ENCODE measurements around the gene CCDC57. TPM values are rescaled to one million over a fixed set of nuclear protein-coding genes. Genes with fewer than 3 reads are reported as not detected.

The CCDC57 gene
- total and polyA plus RNA-seq, 11 donors: 4.3 to 17.6 (median 9.5) TPM

DNA sequence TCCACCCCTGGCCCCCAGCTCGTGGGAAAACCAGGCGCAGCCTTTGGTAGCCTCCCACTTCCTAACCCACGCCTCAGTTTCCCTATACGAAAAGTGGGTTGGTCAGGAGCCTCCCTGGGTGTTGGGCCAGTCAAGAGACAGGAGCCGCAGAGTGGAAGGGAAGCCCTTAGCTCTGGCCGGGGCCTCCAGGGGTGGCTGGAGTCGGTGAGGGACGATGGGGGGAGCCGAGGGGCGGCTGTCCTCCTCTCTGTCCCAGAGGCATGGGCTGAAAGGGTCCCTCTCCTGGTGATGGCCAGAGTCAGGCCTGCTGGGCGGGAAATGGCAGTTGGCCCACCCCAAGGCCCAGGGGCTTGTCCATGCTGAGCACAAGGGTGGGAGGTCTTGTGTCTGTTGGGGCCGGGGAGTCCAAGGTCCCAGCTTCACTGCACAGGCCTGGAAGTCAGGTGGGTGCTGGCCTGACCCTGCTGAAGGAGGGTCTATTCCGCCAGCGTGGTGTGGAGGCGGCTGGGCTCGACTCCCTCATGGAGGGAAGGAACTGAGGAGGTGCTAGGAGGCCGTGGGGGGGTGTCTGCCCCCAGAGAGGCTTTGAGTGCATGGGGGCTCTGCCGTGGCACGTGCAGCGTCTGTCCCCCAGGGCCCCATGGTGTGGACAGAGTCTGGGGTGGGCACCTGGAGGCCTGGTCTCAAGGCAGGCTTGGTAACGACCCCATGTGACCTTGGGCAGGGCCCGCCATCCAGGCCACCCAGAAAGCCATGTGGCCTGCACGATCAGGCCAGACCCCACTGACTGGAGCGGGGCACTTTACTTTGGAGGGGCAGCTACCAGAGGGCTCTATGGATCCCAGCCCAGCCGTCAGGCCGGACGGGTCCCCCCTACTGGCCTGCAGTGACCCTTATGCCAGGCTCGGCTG is 17.3 kb upstream of the CCDC57 start:
- no peaks in the 10 kb centered on the region for H3K9me3 ChIP-seq
- H3K27me3 ChIP-seq: peaks cover 0 to 6% (median 0%) of the 10 kb centered on the region in 9 donors
- DNase-seq: peak in 1 of 5 donors; percentile 46
- intact Hi-C loops (cut with DNase I): loop anchor here in 4 of 10 donors (2.0 to 10.0 kb wide), 5 partner anchors 17 to 95 kb away; partner anchors contain the start of gene CCDC57 (in 1 of the 4)
- no peaks in the 10 kb centered on the region for H3K36me3 ChIP-seq
- 39 to 56% (median 45%) methylated on average over 13 to 28 of the region's 28 CpGs for WGBS, 4 donors
- H3K27ac ChIP-seq: peak overlapping the region; percentile 85 to 99 (median 93)
- TF ChIP-seq, protein P1, sequence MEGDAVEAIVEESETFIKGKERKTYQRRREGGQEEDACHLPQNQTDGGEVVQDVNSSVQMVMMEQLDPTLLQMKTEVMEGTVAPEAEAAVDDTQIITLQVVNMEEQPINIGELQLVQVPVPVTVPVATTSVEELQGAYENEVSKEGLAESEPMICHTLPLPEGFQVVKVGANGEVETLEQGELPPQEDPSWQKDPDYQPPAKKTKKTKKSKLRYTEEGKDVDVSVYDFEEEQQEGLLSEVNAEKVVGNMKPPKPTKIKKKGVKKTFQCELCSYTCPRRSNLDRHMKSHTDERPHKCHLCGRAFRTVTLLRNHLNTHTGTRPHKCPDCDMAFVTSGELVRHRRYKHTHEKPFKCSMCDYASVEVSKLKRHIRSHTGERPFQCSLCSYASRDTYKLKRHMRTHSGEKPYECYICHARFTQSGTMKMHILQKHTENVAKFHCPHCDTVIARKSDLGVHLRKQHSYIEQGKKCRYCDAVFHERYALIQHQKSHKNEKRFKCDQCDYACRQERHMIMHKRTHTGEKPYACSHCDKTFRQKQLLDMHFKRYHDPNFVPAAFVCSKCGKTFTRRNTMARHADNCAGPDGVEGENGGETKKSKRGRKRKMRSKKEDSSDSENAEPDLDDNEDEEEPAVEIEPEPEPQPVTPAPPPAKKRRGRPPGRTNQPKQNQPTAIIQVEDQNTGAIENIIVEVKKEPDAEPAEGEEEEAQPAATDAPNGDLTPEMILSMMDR (IDR thresholded peaks at IDR 0.05): no peak
- no peak for TF ChIP-seq POLR2A (IDR thresholded peaks at IDR 0.05)
- peaks cover 0 to 67% (median 38%) of the 10 kb centered on the region in 12 donors for H3K4me1 ChIP-seq
- peak overlapping the region; percentile 27 to 93 (median 72) for H3K4me3 ChIP-seq
- no peak for ATAC-seq

DNA sequence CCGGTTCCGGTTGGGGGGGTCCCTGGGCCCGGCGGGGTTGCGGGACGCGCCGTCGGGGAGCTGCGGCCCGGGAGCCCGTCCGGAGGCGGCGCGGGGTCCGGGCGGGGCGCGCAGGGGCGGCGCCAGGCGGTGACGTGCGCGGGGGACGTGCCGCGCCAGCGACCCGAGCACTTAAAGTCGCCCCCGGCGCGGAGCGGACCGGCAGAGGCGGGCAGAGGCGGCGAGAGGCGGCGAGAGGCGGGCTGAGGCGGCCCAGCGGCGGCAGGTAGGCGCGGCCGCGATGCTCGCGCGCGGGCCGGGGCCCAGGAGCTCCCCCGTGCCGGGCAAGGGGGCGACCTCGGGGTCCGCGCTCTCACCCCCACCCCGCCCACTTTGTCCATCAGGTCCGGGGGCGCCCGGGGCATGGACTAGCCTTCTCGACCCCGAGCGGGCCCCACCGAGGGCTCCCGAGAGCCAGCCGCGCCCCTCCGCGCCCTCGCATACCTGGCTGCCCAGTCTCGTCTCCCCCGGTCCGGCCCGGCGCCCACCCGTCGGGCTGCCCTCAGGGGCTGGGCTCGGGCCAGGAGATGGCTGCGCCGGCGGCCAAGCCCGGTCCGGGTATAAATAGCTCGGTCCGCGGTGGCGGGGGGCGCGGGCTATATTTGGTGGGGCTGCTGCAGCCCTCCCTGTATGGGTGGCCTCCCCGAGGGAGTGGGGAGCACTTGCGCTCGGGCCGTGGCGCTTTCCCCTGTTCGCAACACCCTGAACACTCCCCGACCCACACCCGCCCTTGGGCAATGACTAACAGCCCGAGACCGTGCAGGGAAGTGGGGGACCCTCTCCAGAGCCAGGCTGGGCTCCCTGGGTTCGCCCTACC is 16.4 kb upstream of the CCDC57 start, which contains the start of gene SLC16A3:
Gene SLC16A3 (plus strand): TSS at position 201 of the 856 bp plus-strand sequence. CDS start 6,967 bp downstream, outside the sequence.
- Histone ChIP-seq H3K9me3 (no peaks in the 10 kb centered on the region), H3K27ac (peak within 1 kb of the TSS; percentile 85 to 99 (median 92)), H3K27me3 (peaks cover 0 to 6% (median 0%) of the 10 kb centered on the region in 9 donors), H3K4me1 (peaks cover 0 to 67% (median 38%) of the 10 kb centered on the region in 12 donors), H3K36me3 (no peaks in the 10 kb centered on the region), H3K4me3 (peak within 1 kb of the TSS; percentile 27 to 93 (median 72))
- ATAC-seq: peak in 2 of 4 donors; percentile 7 to 19
- intact Hi-C loops (cut with DNase I): loop anchor here in 1 of 10 donors (2.0 kb wide), 1 partner anchor 22 kb away; no protein-coding TSS in a partner anchor
- TF ChIP-seq POLR2A (IDR thresholded peaks at IDR 0.05): peak in 1 of 2 donors; percentile 85
- TF ChIP-seq, protein P1 (IDR thresholded peaks at IDR 0.05): no peak
- DNase-seq: peak; percentile 74 to 90 (median 78)
- 3 to 10% (median 5%) methylated on average over 6 to 105 of the region's 105 CpGs for WGBS, 4 donors

DNA sequence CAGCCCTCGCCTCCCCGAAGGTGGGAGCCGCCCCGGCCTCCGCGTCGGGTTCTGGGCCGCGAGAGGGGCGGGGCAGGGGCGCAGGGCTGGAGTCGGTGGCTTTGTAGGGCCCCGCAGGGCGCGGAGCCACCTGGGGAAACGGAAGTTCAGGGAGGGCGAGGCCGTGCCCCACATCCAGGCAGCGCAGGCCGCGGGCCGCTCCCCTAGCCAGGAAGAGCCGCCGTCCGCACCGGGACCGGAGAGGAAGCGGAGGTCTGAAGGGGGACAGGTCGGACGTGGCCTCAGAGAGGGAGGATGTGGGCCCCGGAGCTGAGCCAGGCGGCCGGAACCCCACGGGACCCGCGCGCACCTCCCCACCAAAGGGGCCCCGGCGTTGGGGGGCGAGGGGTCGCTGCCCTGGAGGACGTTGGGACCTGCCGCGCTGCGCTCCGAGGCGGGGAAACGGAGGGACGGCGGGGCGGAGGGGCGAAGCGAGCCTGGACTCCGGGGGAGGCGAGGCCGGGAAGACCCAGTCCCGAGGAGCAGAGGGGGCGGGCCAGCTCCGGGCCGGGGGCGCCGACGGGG is 15.7 kb upstream of the CCDC57 start:
- 26 to 47% (median 33%) methylated on average over 37 to 63 of the region's 63 CpGs for WGBS, 4 donors
- intact Hi-C loops (cut with DNase I): loop anchor here in 1 of 10 donors (2.0 kb wide), 1 partner anchor 22 kb away; no protein-coding TSS in a partner anchor
- peak in 2 of 4 donors; percentile 1 to 29 for ATAC-seq
- H3K27ac ChIP-seq: peak overlapping the region; percentile 82 to 99 (median 92)
- H3K4me1 ChIP-seq: peaks cover 0 to 67% (median 38%) of the 10 kb centered on the region in 12 donors
- TF ChIP-seq POLR2A (IDR thresholded peaks at IDR 0.05): no peak
- TF ChIP-seq, protein P1 (IDR thresholded peaks at IDR 0.05): no peak
- peaks cover 0 to 6% (median 0%) of the 10 kb centered on the region in 9 donors for H3K27me3 ChIP-seq
- DNase-seq: peak; percentile 59 to 87 (median 68)
- no peaks in the 10 kb centered on the region for H3K36me3 ChIP-seq
- H3K4me3 ChIP-seq: peak overlapping the region in 11 of 12 donors; percentile 47 to 93 (median 66)
- H3K9me3 ChIP-seq: no peaks in the 10 kb centered on the region

Data from heart left ventricle (tissue), 16 donors.